PC-3 (cell line): ENCODE results near the gene TRNP1. TPM values are rescaled to one million over a fixed set of nuclear protein-coding genes. Genes with fewer than 3 reads are reported as not detected.

Experiments used
- ATAC-seq: fragments of 200-7000 bp; cut with Tn5 transposase; 2 replicates; pipeline ENCODE4 v1.9.1; 2020; ENCODE audit warnings: mild to moderate bottlenecking, moderate library complexity
- BruUV-seq: library from RNA; stranded (reverse); fragments of 400-500 nt; replicated peaks from 2 replicates; lab custom pipeline; 2021; lab: Mats Ljungman, UMichigan
- CTCF ChIA-PET: fragments of 300-600 bp; sonication (Branson Sonifier 250); formaldehyde crosslinking; loops from one replicate; lab custom pipeline; 2022; ENCODE audit warnings: antibody characterized with exemption; lab: Charles Lee
- POLR2A ChIA-PET: fragments of 300-600 bp; sonication (Branson Sonifier 250); formaldehyde crosslinking; loops from one replicate; lab custom pipeline; 2022; ENCODE audit warnings: antibody characterized with exemption; ENCODE audit not compliant: unreplicated experiment; lab: Charles Lee
- DNase-seq: peaks from one replicate; pipeline ENCODE4 v3.0.0-alpha.2; 2015
- H2AFZ ChIP-seq: fragments of 300-600 bp; sonication (generic); 2 replicates; pipeline ENCODE4 v1.6.0; 2016; ENCODE audit warnings: antibody characterized with exemption, low read length
- H3F3A ChIP-seq: fragments of 300-600 bp; sonication (generic); one replicate; pipeline ENCODE4 v1.6.0; 2017; ENCODE audit warnings: antibody characterized with exemption, low read length, control low read depth, mild to moderate bottlenecking; ENCODE audit not compliant: unreplicated experiment
- H3K27ac ChIP-seq: fragments of 300-600 bp; sonication (generic); 2 replicates; pipeline ENCODE4 v1.5.1; 2016; ENCODE audit warnings: mild to moderate bottlenecking, low read length
- H3K27me3 ChIP-seq: fragments of 300-600 bp; sonication (generic); 2 replicates; pipeline ENCODE4 v1.6.1; 2016; ENCODE audit warnings: low read length, mixed read lengths
- H3K36me3 ChIP-seq: fragments of 300-600 bp; sonication (generic); 2 replicates; pipeline ENCODE4 v1.6.1; 2016; ENCODE audit warnings: low read depth, mixed run types, low read length, mixed read lengths
- H3K4me1 ChIP-seq: fragments of 300-600 bp; sonication (generic); 2 replicates; pipeline ENCODE4 v1.5.1; 2016; ENCODE audit warnings: low read length; ENCODE audit not compliant: insufficient read depth
- H3K4me2 ChIP-seq: fragments of 300-600 bp; sonication (generic); 2 replicates; pipeline ENCODE4 v1.6.0; 2016; ENCODE audit warnings: low read length
- H3K4me3 ChIP-seq: fragments of 300-600 bp; sonication (generic); 2 replicates; pipeline ENCODE4 v1.5.1; 2016; ENCODE audit warnings: mild to moderate bottlenecking, low read length, mixed read lengths
- H3K79me2 ChIP-seq: fragments of 300-600 bp; sonication (generic); 2 replicates; pipeline ENCODE4 v1.6.1; 2017; ENCODE audit warnings: low read length, mixed read lengths
- H3K9ac ChIP-seq: fragments of 300-600 bp; sonication (generic); 2 replicates; pipeline ENCODE4 v1.6.0; 2016; ENCODE audit warnings: mild to moderate bottlenecking, low read length
- H3K9me2 ChIP-seq: fragments of 300-600 bp; sonication (generic); replicated peaks from 2 replicates; pipeline ENCODE4 v1.6.1; 2016; ENCODE audit warnings: mixed run types, low read length, mixed read lengths
- H3K9me3 ChIP-seq: fragments of 300-600 bp; sonication (generic); 2 replicates; pipeline ENCODE4 v1.6.1; 2016; ENCODE audit warnings: low read length, mixed read lengths
- H4K20me1 ChIP-seq: fragments of 300-600 bp; sonication (generic); 2 replicates; pipeline ENCODE4 v1.6.1; 2016; ENCODE audit warnings: low read length, mixed read lengths
- EZH2 ChIP-seq: fragments of 300-600 bp; sonication (generic); IDR thresholded peaks from one replicate; pipeline ENCODE4 v1.6.1; 2017; ENCODE audit warnings: antibody characterized with exemption, mild to moderate bottlenecking, low read length; ENCODE audit not compliant: unreplicated experiment
- EZH2phosphoT487 ChIP-seq: fragments of 300-600 bp; sonication (generic); IDR thresholded peaks from 2 replicates; pipeline ENCODE4 v1.6.1; 2018; ENCODE audit warnings: mild to moderate bottlenecking, antibody characterized with exemption, low read length, borderline replicate concordance
- intact Hi-C: fragments of 100-400 bp; cut with micrococcal nuclease; formaldehyde crosslinking; loops from 2 replicates; pipeline ENCODE4 v1.9.0; 2023
- total RNA-seq: library from RNA; depleted of rRNA; stranded (reverse); fragments of >200 nt; gene quantifications from 2 replicates; pipeline ENCODE4 v1.2.3, GENCODE V29; 2014
- TF ChIP-seq, protein P1 (sequence below): fragments of 300-600 bp; sonication (generic); conservative IDR thresholded peaks from 2 replicates; pipeline ENCODE4 v1.5.1; 2017; ENCODE audit warnings: antibody characterized with exemption, low read depth, mild to moderate bottlenecking, low read length

The TRNP1 gene
- total RNA-seq, 1 experiment from 2014 or later, result 108 TPM

DNA sequence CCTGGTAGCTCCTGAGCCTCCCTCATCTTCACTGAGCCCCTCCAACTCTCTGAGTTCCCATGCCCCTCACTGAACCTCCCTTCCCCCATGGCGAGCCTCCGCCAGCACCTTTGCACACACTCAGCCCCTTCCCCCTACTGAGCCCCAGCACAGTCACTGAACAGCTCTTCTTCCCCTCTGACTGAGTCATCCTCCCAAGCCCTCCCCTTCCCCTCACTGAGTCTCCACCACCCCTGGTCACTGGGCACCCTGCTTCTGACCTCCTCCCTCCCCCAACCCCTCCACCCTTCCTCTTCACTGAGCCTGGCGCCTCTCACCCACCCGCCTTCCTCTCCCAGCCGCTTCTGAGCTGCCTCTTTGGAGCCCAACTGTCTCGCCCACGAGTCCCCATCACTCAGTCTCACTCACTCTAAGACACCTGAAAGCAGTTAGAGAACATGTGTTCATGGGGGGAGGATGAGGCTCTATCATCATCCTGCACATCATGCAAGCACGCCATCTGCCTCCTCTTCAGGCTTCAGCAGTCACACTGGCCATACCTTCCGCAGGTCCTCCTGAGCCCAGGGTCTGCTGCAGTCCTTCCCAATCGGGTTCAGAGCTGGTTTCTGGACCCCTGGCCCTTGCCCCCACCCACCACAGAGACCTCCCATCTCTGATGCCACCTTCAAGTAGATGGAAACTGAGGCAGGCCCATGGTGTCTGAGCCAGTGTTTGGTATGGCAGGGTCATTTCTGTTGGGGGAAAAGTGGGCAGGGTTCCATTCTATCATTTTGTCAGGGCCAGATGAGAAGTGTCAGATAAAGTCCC, 2.0 kb upstream of the TRNP1 start:
- Histone ChIP-seq H3K9ac (peak overlapping the region; percentile 85), H3K9me2 (no peaks in the 10 kb centered on the region), H3K27me3 (no peaks in the 10 kb centered on the region), H3K4me1 (peaks cover 37% of the 10 kb centered on the region), H3K27ac (peak overlapping the region; percentile 98), H3K4me3 (peak overlapping the region; percentile 43), H3K9me3 (no peaks in the 10 kb centered on the region), H2AFZ (peak overlapping the region; percentile 58), H3K4me2 (peak overlapping the region; percentile 81), H3K36me3 (peaks cover 10% of the 10 kb centered on the region), H4K20me1 (peaks cover 22% of the 10 kb centered on the region), H3F3A (peaks cover 6% of the 10 kb centered on the region), H3K79me2 (peaks cover 34% of the 10 kb centered on the region)
- peak; percentile 59 for ATAC-seq
- intact Hi-C loops, result loop anchor here (2.0 kb wide), 1 partner anchor 69 kb away; no protein-coding TSS in a partner anchor
- no TSS peak for BruUV-seq
- ChIA-PET CTCF (interaction anchor here (0.6 to 0.7 kb wide), 2 partner anchors 27 to 379 kb away, joined by 3 to 13 read pairs; no protein-coding TSS in a partner anchor), POLR2A (no interaction called here)
- TF ChIP-seq, protein P1, sequence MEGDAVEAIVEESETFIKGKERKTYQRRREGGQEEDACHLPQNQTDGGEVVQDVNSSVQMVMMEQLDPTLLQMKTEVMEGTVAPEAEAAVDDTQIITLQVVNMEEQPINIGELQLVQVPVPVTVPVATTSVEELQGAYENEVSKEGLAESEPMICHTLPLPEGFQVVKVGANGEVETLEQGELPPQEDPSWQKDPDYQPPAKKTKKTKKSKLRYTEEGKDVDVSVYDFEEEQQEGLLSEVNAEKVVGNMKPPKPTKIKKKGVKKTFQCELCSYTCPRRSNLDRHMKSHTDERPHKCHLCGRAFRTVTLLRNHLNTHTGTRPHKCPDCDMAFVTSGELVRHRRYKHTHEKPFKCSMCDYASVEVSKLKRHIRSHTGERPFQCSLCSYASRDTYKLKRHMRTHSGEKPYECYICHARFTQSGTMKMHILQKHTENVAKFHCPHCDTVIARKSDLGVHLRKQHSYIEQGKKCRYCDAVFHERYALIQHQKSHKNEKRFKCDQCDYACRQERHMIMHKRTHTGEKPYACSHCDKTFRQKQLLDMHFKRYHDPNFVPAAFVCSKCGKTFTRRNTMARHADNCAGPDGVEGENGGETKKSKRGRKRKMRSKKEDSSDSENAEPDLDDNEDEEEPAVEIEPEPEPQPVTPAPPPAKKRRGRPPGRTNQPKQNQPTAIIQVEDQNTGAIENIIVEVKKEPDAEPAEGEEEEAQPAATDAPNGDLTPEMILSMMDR, result 0 out of 2 replicates have a peak, but pooled peaks have one; percentile 25
- no peak for TF ChIP-seq EZH2phosphoT487
- DNase-seq, result peak; percentile 90

- intact Hi-C loops, result no loop called here
- Histone ChIP-seq H3K4me3 (peak overlapping the region; percentile 88), H3K79me2 (peaks cover 54% of the 10 kb centered on the region), H3K27ac (peak overlapping the region; percentile 49), H3K4me1 (peaks cover 63% of the 10 kb centered on the region), H3K9me2 (no peaks in the 10 kb centered on the region), H3K36me3 (peaks cover 12% of the 10 kb centered on the region), H4K20me1 (peaks cover 27% of the 10 kb centered on the region), H3K4me2 (peak overlapping the region; percentile 90), H2AFZ (no peak overlapping the region), H3K9ac (peak overlapping the region; percentile 82), H3K9me3 (no peaks in the 10 kb centered on the region), H3F3A (peaks cover 23% of the 10 kb centered on the region), H3K27me3 (no peaks in the 10 kb centered on the region)
- ATAC-seq, result no peak
- BruUV-seq, result no TSS peak
- no peak for TF ChIP-seq EZH2
- no peak for TF ChIP-seq EZH2phosphoT487
- TF ChIP-seq, protein P1, result no peak
- no peak for DNase-seq
- CTCF ChIA-PET, result interaction anchor here (0.5 kb wide), 1 partner anchor 11 kb away, joined by 5 read pairs; no protein-coding TSS in a partner anchor
- POLR2A ChIA-PET, result interaction anchor here (0.6 to 0.7 kb wide), 2 partner anchors 93 to 106 kb away, joined by 3 to 4 read pairs; partner anchors contain the start of gene GPATCH3
These were observed 711 bp downstream of the TRNP1 start for GRCh38 chr1:26994020-26994786.
